GM23338 (cell line): Measurements from ENCODE around the gene ADAD2. TPM values are rescaled to one million over a fixed set of nuclear protein-coding genes. Genes with fewer than 3 reads are reported as not detected.

Experiments
- ATAC-seq: fragments of 200-7000 bp; cut with Tn5 transposase; 3 replicates; pipeline ENCODE4 v1.9.1; 2020
- DNase-seq: peaks from one replicate; pipeline ENCODE4 v3.0.0-alpha.2; 2015; ENCODE audit warnings: low spot score
- H2AFZ ChIP-seq: fragments of 200-600 bp; sonication (generic); 2 replicates; pipeline ENCODE4 v1.8.0; 2016; ENCODE audit warnings: antibody characterized with exemption, mild to moderate bottlenecking, moderate library complexity
- H3F3A ChIP-seq: fragments of 200-600 bp; sonication (generic); replicated peaks from 2 replicates; pipeline ENCODE4 v1.8.0; 2017; ENCODE audit warnings: antibody characterized with exemption, mixed run types, low read depth
- H3K27ac ChIP-seq: fragments of 200-600 bp; sonication (generic); 2 replicates; pipeline ENCODE4 v1.6.1; 2016; ENCODE audit warnings: low read depth
- H3K27me3 ChIP-seq: fragments of 200-600 bp; sonication (generic); 2 replicates; pipeline ENCODE4 v1.8.0; 2016; ENCODE audit warnings: mild to moderate bottlenecking, mixed run types, moderate library complexity; ENCODE audit not compliant: insufficient read depth
- H3K36me3 ChIP-seq: fragments of 200-600 bp; sonication (generic); 2 replicates; pipeline ENCODE4 v1.8.0; 2016; ENCODE audit warnings: mild to moderate bottlenecking; ENCODE audit not compliant: insufficient read depth
- H3K4me1 ChIP-seq: fragments of 200-600 bp; sonication (generic); 2 replicates; pipeline ENCODE4 v1.8.0; 2016; ENCODE audit warnings: mild to moderate bottlenecking, moderate library complexity; ENCODE audit not compliant: insufficient read depth
- H3K4me2 ChIP-seq: fragments of 200-600 bp; sonication (generic); 2 replicates; pipeline ENCODE4 v1.7.1; 2017; ENCODE audit warnings: mixed run types
- H3K4me3 ChIP-seq: fragments of 200-600 bp; sonication (generic); 2 replicates; pipeline ENCODE4 v1.6.1; 2016; ENCODE audit warnings: mixed run types
- H3K79me2 ChIP-seq: fragments of 200-600 bp; sonication (generic); replicated peaks from 2 replicates; pipeline ENCODE4 v1.8.0; 2017; ENCODE audit warnings: mild to moderate bottlenecking; ENCODE audit not compliant: insufficient read depth
- H3K9me2 ChIP-seq: fragments of 200-600 bp; sonication (generic); 2 replicates; pipeline ENCODE4 v1.8.0; 2017; ENCODE audit not compliant: insufficient read depth
- H4K20me1 ChIP-seq: fragments of 200-600 bp; sonication (generic); replicated peaks from 2 replicates; pipeline ENCODE4 v1.8.0; 2017; ENCODE audit warnings: mild to moderate bottlenecking; ENCODE audit not compliant: insufficient read depth
- H3K27ac Mint-ChIP-seq: 2 replicates; pipeline ENCODE4 v1.8.0; 2020; ENCODE audit warnings: inconsistent platforms, mild to moderate bottlenecking, moderate library complexity, mixed read lengths
- H3K27me3 Mint-ChIP-seq: 3 replicates; pipeline ENCODE4 v1.8.0; 2022; ENCODE audit warnings: low read depth, mild to moderate bottlenecking, moderate library complexity, mixed read lengths, inconsistent platforms; ENCODE audit not compliant: insufficient read depth, poor library complexity
- H3K36me3 Mint-ChIP-seq: 3 replicates; pipeline ENCODE4 v1.8.0; 2021; ENCODE audit warnings: low read depth, mild to moderate bottlenecking, inconsistent platforms, moderate library complexity, mixed read lengths
- H3K4me1 Mint-ChIP-seq: 3 replicates; pipeline ENCODE4 v1.8.0; 2020; ENCODE audit warnings: mild to moderate bottlenecking, inconsistent platforms, mixed read lengths
- H3K4me3 Mint-ChIP-seq: 3 replicates; pipeline ENCODE4 v1.8.0; 2021; ENCODE audit warnings: moderate library complexity, mild to moderate bottlenecking, inconsistent platforms, mixed read lengths
- H3K9me3 Mint-ChIP-seq: 3 replicates; pipeline ENCODE4 v1.8.0; 2020; ENCODE audit warnings: moderate library complexity, mild to moderate bottlenecking, inconsistent platforms, mixed read lengths
- CREB1 ChIP-seq: fragments of 250-450 bp; sonication (Bioruptor Pico); IDR thresholded peaks from 2 replicates; pipeline ENCODE4 v1.5.0; 2020; ENCODE audit warnings: low read depth, mild to moderate bottlenecking, moderate library complexity
- ETS1 ChIP-seq: IDR thresholded peaks from 2 replicates; pipeline ENCODE4 v1.6.1; 2016; ENCODE audit warnings: antibody characterized with exemption
- EZH2 ChIP-seq: fragments of 200-600 bp; sonication (generic); IDR thresholded peaks from one replicate; pipeline ENCODE4 v1.8.0; 2017; ENCODE audit warnings: antibody characterized with exemption, mild to moderate bottlenecking, low read depth; ENCODE audit not compliant: unreplicated experiment
- JUNB ChIP-seq: IDR thresholded peaks from one replicate; pipeline ENCODE4 v1.6.1; 2016; ENCODE audit warnings: antibody characterized with exemption; ENCODE audit not compliant: unreplicated experiment
- NANOG ChIP-seq: IDR thresholded peaks from 2 replicates; pipeline ENCODE4 v1.6.1; 2016; ENCODE audit warnings: antibody characterized with exemption, borderline replicate concordance
- POLR2AphosphoS5 ChIP-seq: IDR thresholded peaks from 2 replicates; pipeline ENCODE4 v1.6.1; 2016; ENCODE audit warnings: antibody characterized with exemption, low read depth
- STAT1 ChIP-seq: IDR thresholded peaks from one replicate; pipeline ENCODE4 v1.6.1; 2016; ENCODE audit warnings: antibody characterized with exemption; ENCODE audit not compliant: unreplicated experiment
- ZNF114 ChIP-seq: fragments of 250-450 bp; sonication (Bioruptor Pico); IDR thresholded peaks from 2 replicates; pipeline ENCODE4 v1.5.0; 2020; ENCODE audit warnings: mild to moderate bottlenecking, moderate library complexity
- ZNF331 ChIP-seq: fragments of 250-450 bp; sonication (Bioruptor Pico); IDR thresholded peaks from 2 replicates; pipeline ENCODE4 v1.5.0; 2020; ENCODE audit warnings: low read depth, mild to moderate bottlenecking, moderate library complexity
- polyA plus RNA-seq: library from polyadenylated mRNA; unstranded; fragments of >200 nt; fragmentation: Nextera tagmentation; extraction: Ambion mirVana; gene quantifications from 2 replicates; pipeline ENCODE4 v1.2.1, GENCODE V29; 2016
- total RNA-seq: library from RNA; depleted of rRNA; stranded (reverse); fragments of >200 nt; shearing (Covaris generic); gene quantifications from 2 replicates; pipeline ENCODE4 v1.2.3, GENCODE V29; 2014
- TF ChIP-seq, protein P1 (sequence below), 2 experiments: fragments of 200-600 bp in 1 of 2; sonication (generic) in 1 of 2; conservative IDR thresholded peaks; 2 replicates each; pipeline versions ENCODE4 v1.5.1 to v1.6.1; 2016 to 2017; ENCODE audit warnings: antibody characterized with exemption in 2 of 2, low read depth in 2 of 2, mild to moderate bottlenecking in 2 of 2, moderate library complexity in 1 of 2
- TF ChIP-seq, protein P2 (sequence below): IDR thresholded peaks from one replicate; pipeline ENCODE4 v1.6.1; 2018; ENCODE audit warnings: antibody characterized with exemption; ENCODE audit not compliant: unreplicated experiment

ADAD2 gene
- total and polyA plus RNA-seq, 2 experiments from 2014 or later, result 1.6 to 4.5 TPM

- ATAC-seq, result no peak
- Mint-ChIP-seq H3K4me1 (peaks cover 7% of the 10 kb centered on the region; the same call in 2 of the 3 replicates), H3K27ac (no peak overlapping the region), H3K36me3 (peaks cover 49% of the 10 kb centered on the region), H3K9me3 (no peaks in the 10 kb centered on the region), H3K4me3 (no peak overlapping the region), H3K27me3 (peaks cover 7% of the 10 kb centered on the region)
- DNase-seq, result no peak
- Histone ChIP-seq H3K27ac (no peak overlapping the region), H3F3A (no peaks in the 10 kb centered on the region), H3K36me3 (no peaks in the 10 kb centered on the region; the same call in 1 of the 2 replicates), H3K9me2 (no peaks in the 10 kb centered on the region), H3K4me1 (0 out of 2 replicates have a peak, but pooled peaks cover under 1% of the 10 kb centered on the region), H3K79me2 (peaks cover 19% of the 10 kb centered on the region), H3K27me3 (no peaks in the 10 kb centered on the region), H3K4me2 (no peak overlapping the region), H3K4me3 (no peak overlapping the region), H4K20me1 (0 out of 2 replicates have a peak, but pooled peaks cover 4% of the 10 kb centered on the region), H2AFZ (no peak overlapping the region)
- TF ChIP-seq STAT1 (no peak), ZNF114 (CRISPR knock-in tag) (no peak), EZH2 (no peak), NANOG (no peak), ETS1 (no peak), JUNB (no peak)
- TF ChIP-seq, protein P1, sequence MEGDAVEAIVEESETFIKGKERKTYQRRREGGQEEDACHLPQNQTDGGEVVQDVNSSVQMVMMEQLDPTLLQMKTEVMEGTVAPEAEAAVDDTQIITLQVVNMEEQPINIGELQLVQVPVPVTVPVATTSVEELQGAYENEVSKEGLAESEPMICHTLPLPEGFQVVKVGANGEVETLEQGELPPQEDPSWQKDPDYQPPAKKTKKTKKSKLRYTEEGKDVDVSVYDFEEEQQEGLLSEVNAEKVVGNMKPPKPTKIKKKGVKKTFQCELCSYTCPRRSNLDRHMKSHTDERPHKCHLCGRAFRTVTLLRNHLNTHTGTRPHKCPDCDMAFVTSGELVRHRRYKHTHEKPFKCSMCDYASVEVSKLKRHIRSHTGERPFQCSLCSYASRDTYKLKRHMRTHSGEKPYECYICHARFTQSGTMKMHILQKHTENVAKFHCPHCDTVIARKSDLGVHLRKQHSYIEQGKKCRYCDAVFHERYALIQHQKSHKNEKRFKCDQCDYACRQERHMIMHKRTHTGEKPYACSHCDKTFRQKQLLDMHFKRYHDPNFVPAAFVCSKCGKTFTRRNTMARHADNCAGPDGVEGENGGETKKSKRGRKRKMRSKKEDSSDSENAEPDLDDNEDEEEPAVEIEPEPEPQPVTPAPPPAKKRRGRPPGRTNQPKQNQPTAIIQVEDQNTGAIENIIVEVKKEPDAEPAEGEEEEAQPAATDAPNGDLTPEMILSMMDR (conservative IDR thresholded peaks at IDR 0.05; ENCODE audit: low read depth in 2 of 2), result no peak
Measured at GRCh38 chr16:84180519-84181140, 10.3 kb upstream of the ADAD2 start.

DNA sequence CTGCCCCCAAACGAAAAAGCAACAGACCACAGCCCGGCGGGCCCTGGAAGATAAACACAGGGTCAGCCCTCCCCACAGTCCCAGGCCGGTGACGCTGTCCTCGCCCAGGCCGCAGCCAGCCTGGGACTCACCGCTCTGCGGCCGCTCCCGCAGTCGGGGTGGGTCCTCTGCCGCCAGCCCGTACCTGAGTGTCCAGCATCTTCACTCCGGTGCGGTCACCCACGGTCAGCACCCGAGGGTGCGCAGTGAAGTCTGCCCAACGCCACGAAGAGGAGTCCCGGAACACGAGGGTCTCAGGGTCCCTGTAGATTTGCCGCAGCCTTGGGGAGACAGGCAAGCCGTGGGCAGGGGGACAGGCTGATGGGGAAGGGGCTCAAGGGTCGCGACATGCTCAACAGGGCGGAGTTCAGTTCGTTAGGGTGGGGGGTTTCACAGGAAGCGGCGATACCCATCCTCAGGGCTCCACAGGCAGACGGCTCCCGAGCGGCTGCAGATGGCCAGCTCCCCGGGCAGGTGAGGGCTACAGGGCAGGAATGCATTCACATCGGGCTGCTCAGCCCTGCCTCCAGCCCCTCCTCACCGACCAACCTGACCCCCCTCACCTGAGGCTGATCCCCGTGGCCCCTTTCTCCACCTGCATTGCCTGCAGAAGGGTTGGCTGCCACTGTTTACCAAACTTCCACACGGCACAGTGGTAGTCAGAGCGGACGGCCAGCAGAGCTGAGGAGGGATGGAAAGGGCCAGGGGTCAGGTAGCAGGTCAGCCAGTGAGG, 9.6 kb upstream of the ADAD2 start:
- no peak overlapping the region for H3K27ac ChIP-seq
- H3K4me3 Mint-ChIP-seq, result no peak overlapping the region
- TF ChIP-seq CREB1 (CRISPR knock-in tag) (no peak), ZNF114 (CRISPR knock-in tag) (no peak), ZNF331 (CRISPR knock-in tag) (no peak), STAT1 (no peak), NANOG (no peak), JUNB (no peak), ETS1 (no peak), EZH2 (no peak), POLR2AphosphoS5 (no peak)
- TF ChIP-seq, protein P2, sequence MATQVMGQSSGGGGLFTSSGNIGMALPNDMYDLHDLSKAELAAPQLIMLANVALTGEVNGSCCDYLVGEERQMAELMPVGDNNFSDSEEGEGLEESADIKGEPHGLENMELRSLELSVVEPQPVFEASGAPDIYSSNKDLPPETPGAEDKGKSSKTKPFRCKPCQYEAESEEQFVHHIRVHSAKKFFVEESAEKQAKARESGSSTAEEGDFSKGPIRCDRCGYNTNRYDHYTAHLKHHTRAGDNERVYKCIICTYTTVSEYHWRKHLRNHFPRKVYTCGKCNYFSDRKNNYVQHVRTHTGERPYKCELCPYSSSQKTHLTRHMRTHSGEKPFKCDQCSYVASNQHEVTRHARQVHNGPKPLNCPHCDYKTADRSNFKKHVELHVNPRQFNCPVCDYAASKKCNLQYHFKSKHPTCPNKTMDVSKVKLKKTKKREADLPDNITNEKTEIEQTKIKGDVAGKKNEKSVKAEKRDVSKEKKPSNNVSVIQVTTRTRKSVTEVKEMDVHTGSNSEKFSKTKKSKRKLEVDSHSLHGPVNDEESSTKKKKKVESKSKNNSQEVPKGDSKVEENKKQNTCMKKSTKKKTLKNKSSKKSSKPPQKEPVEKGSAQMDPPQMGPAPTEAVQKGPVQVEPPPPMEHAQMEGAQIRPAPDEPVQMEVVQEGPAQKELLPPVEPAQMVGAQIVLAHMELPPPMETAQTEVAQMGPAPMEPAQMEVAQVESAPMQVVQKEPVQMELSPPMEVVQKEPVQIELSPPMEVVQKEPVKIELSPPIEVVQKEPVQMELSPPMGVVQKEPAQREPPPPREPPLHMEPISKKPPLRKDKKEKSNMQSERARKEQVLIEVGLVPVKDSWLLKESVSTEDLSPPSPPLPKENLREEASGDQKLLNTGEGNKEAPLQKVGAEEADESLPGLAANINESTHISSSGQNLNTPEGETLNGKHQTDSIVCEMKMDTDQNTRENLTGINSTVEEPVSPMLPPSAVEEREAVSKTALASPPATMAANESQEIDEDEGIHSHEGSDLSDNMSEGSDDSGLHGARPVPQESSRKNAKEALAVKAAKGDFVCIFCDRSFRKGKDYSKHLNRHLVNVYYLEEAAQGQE, result no peak
- TF ChIP-seq, protein P1 (conservative IDR thresholded peaks at IDR 0.05; ENCODE audit: low read depth in 2 of 2), result no peak

More for the DNA sequence above, 9.6 kb upstream of the ADAD2 start:
- H3K79me2 ChIP-seq, result peaks cover 26% of the 10 kb centered on the region
- 0 out of 2 replicates have a peak, but pooled peaks cover 6% of the 10 kb centered on the region for H3K4me1 ChIP-seq
- no peaks in the 10 kb centered on the region; the same call in 1 of the 2 replicates for H3K36me3 ChIP-seq
- Mint-ChIP-seq H3K27me3 (peaks cover 9% of the 10 kb centered on the region), H3K36me3 (peaks cover 49% of the 10 kb centered on the region), H3K27ac (no peak overlapping the region), H3K9me3 (no peaks in the 10 kb centered on the region), H3K4me1 (peaks cover 7% of the 10 kb centered on the region; the same call in 2 of the 3 replicates)
- no peak overlapping the region for H3K4me3 ChIP-seq
- no peaks in the 10 kb centered on the region for H3F3A ChIP-seq
- ATAC-seq, result no peak
- DNase-seq, result no peak
- no peak overlapping the region for H2AFZ ChIP-seq
- H3K4me2 ChIP-seq, result no peak overlapping the region
- no peaks in the 10 kb centered on the region for H3K9me2 ChIP-seq
- 0 out of 2 replicates have a peak, but pooled peaks cover 4% of the 10 kb centered on the region for H4K20me1 ChIP-seq
- H3K27me3 ChIP-seq, result no peaks in the 10 kb centered on the region
